ENCODE measurements around the gene TMEM38A.

- TF ChIP-seq POLR2A (IDR thresholded peaks at IDR 0.05) (no peak), EP300 (IDR thresholded peaks at IDR 0.05) (no peak), POLR2AphosphoS5 (IDR thresholded peaks at IDR 0.05) (no peak)
- TF ChIP-seq, protein P1, sequence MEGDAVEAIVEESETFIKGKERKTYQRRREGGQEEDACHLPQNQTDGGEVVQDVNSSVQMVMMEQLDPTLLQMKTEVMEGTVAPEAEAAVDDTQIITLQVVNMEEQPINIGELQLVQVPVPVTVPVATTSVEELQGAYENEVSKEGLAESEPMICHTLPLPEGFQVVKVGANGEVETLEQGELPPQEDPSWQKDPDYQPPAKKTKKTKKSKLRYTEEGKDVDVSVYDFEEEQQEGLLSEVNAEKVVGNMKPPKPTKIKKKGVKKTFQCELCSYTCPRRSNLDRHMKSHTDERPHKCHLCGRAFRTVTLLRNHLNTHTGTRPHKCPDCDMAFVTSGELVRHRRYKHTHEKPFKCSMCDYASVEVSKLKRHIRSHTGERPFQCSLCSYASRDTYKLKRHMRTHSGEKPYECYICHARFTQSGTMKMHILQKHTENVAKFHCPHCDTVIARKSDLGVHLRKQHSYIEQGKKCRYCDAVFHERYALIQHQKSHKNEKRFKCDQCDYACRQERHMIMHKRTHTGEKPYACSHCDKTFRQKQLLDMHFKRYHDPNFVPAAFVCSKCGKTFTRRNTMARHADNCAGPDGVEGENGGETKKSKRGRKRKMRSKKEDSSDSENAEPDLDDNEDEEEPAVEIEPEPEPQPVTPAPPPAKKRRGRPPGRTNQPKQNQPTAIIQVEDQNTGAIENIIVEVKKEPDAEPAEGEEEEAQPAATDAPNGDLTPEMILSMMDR (IDR thresholded peaks at IDR 0.05) = no peak
Observed at GRCh38 chr19:16654140-16654539, 6.8 kb upstream of the TMEM38A start.

All from suprapubic skin (tissue), 4 donors.